Fibroblast of villous mesenchyme (primary cell): ENCODE measurements around the gene MCOLN3. TPM values are rescaled to one million over a fixed set of nuclear protein-coding genes. Genes with fewer than 3 reads are reported as not detected.

Experiments
- DNase-seq: peaks from one replicate; pipeline ENCODE4 v3.0.0-alpha.2; 2010; ENCODE audit warnings: low read depth
- H3K4me3 ChIP-seq: 2 replicates; pipeline ENCODE4 v1.5.1; 2011; ENCODE audit warnings: low read depth, mild to moderate bottlenecking, low read length
- total RNA-seq: library from RNA; depleted of rRNA; stranded (reverse); fragments of >200 nt; gene quantifications from 2 replicates; pipeline ENCODE4 v1.2.3, GENCODE V29; 2012
- TF ChIP-seq, protein P1 (sequence below): IDR thresholded peaks from 2 replicates; pipeline ENCODE4 v1.5.1; 2012; ENCODE audit warnings: low read depth, mild to moderate bottlenecking, low read length; ENCODE audit not compliant: insufficient read depth

Gene MCOLN3
- total RNA-seq, 1 donor, result 0.86 TPM

DNA sequence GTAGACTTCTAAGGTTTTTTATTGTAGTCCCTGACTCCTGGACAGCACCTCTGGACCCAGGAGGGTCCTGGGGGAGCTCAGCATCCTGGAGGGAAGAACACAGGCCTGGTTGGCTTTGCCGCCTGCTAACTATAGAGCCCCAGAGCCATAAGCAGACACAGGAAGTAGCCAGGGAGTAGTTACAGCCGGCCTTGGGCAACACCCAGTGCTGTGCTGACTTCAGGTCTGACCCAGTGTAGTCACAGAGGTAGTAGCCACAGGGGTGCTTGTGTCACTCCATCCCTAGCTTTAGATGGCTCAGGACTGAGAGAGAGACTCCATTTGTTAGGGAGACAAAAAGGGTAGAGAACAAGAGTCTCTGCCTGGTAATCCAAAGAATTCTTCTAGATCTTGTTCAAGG lies 73.3 kb downstream of the MCOLN3 start:
- no peak overlapping the region for H3K4me3 ChIP-seq
- TF ChIP-seq, protein P1, sequence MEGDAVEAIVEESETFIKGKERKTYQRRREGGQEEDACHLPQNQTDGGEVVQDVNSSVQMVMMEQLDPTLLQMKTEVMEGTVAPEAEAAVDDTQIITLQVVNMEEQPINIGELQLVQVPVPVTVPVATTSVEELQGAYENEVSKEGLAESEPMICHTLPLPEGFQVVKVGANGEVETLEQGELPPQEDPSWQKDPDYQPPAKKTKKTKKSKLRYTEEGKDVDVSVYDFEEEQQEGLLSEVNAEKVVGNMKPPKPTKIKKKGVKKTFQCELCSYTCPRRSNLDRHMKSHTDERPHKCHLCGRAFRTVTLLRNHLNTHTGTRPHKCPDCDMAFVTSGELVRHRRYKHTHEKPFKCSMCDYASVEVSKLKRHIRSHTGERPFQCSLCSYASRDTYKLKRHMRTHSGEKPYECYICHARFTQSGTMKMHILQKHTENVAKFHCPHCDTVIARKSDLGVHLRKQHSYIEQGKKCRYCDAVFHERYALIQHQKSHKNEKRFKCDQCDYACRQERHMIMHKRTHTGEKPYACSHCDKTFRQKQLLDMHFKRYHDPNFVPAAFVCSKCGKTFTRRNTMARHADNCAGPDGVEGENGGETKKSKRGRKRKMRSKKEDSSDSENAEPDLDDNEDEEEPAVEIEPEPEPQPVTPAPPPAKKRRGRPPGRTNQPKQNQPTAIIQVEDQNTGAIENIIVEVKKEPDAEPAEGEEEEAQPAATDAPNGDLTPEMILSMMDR, result no peak
- DNase-seq, result no peak

DNA sequence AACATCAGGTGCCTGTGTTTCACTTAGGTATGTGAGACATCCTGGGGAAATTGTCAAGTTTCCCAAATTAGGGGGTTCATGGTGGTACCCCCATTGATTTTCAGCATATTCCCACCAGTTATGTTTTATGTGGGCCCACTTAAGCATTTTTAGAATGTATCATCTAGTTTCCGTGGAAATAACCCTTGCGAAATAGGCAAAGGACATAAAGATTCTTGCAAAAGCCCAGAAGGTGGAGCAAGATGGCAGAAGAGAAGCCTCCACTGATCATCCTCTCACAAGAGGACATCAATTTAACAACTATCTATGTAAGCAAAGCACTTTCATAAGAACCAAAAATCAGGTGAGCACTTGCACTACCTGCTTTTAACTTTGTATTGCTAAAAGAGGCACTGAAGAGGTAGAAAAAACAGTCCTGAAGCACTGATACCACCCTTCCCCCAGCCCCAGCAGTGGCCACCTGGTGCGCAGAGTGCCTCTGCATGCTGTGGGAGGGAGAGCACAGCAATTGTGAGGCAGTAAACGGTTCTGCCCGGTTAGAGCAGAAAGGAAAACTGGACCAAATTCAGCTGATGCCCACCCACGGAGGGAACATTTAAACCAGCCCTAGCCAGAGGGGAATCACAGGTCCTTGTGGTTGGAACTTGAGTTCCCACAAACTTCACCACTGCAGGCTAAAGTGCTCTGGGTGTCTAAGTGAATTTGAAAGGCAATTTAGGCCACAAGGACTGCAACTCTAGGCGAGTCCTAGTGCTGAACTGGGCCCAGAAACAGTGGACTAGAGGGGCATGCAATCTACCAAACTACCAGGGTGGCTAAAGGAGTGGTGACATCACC lies 74.6 kb downstream of the MCOLN3 start:
- TF ChIP-seq, protein P1, result no peak
- no peak overlapping the region for H3K4me3 ChIP-seq
- DNase-seq, result peak; percentile 66

DNA sequence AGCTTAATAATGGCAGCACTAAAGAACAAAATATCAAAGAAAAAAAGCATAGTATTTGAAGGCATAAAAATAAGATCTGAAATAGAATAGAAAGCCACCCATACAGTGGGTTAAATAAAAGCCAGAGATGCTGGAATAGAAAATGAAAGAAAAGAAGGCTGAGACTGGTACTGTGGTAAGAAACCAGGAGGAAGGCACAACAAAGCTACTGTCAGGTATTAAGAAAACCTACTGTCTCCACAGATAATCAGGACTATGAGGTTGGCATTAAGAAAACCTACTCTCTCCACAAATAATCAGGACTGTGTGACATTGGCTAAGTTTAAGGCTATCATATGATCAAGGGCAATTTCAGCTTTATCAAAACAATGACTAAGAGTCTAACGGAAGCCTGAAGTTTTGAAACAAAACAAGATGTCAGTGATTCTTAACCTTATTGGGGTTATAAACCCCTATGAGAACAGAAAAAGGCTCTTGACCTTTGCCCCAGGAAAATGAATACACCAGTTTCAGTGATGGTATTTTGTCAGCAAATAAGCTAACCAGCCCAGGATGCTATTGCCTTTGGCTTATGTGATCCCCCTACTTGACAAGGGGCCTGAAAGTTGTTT lies 75.8 kb downstream of the MCOLN3 start:
- no peak overlapping the region for H3K4me3 ChIP-seq
- peak; percentile 26 for DNase-seq
- TF ChIP-seq, protein P1, result no peak

DNA sequence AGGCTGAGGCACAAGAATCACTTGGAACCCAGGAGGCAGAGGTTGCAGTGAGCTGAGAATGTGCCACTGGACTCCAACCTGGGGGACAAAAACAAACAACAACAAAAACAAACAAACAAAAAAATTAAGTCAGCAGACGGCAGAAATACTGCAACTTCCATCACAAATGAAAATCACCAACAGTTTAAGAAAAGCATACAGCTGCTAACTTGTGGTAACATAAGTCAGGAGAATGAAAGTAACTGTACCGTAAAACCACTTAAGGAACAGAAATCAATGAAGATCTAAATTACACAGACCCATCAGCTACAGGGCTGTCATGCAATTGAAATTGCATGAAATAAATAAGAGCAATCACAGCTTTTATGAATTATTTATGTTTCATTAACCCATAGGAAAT lies 76.3 kb downstream of the MCOLN3 start:
- no peak for DNase-seq
- no peak overlapping the region for H3K4me3 ChIP-seq
- TF ChIP-seq, protein P1, result no peak

DNA sequence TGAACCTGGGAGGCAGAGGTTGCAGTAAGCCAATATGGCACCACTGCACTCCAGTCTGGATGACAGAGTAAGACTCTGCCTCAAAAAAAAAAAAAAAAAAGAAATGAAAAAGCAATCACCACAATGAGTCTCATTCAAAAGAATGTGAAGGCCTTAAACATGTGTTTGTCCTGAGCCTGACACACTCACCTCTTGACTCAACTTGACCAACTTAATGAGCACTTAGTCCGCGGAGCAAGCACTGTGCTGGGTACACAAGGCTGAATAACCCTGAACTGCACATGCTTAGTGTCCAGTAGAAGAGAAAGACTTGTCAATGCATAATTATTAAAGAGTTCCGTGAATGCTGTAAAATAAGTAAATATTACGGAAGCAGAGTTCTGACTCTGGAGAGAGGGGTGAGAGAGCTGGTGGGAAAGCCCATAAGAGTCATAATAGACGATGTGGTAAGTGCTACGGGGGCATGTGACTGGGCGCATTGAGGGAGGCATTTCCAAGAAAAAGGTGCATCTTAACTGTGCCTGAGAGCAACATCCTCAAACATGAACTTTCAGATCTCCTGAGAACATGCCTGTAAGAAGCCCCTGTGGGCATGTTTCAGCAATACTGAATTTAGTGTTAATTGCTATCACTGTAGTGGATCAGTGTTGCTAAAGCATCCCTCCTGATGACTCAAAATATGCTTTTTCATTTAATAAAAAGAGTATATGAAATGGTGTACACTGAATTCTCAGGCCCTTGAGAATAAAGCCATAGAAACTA lies 78.6 kb downstream of the MCOLN3 start:
- no peak overlapping the region for H3K4me3 ChIP-seq
- no peak for DNase-seq
- TF ChIP-seq, protein P1, result no peak

DNA sequence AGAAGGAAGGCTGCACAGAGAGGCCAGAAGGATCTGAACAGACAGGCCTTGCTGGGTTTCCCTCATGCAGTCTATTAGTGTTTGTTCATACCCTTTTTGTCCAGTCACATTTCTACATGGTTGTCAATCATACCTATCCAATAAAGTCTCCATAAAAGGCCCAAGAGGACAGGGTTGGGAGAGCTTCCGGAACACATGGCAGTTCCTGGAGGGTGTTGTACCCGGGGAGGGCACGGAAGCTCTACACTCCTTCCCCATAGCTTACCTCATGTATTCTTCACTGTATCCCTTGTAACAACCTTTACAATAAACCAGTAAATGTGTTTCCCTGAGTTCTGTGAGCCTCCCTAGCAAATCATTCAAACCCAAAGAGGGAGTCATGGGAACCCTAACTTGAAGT lies 79.4 kb downstream of the MCOLN3 start:
- TF ChIP-seq, protein P1, result no peak

More for the DNA sequence above, 79.4 kb downstream of the MCOLN3 start:
- H3K4me3 ChIP-seq, result no peak overlapping the region
- no peak for DNase-seq
